ENCODE results near the gene MAP2K4. TPM values are rescaled to one million over a fixed set of nuclear protein-coding genes. Genes with fewer than 3 reads are reported as not detected.
A peak's percentile ranks its signal among the peaks of the same experiment; 100 is the strongest.

MAP2K4 gene
- total and polyA plus RNA-seq, 2 of the 13 experiments (the other 11 are each of a cell fraction or from before 2014, with no cell fraction given) = 21.5 to 35.6 TPM

- TF ChIP-seq, protein P1, sequence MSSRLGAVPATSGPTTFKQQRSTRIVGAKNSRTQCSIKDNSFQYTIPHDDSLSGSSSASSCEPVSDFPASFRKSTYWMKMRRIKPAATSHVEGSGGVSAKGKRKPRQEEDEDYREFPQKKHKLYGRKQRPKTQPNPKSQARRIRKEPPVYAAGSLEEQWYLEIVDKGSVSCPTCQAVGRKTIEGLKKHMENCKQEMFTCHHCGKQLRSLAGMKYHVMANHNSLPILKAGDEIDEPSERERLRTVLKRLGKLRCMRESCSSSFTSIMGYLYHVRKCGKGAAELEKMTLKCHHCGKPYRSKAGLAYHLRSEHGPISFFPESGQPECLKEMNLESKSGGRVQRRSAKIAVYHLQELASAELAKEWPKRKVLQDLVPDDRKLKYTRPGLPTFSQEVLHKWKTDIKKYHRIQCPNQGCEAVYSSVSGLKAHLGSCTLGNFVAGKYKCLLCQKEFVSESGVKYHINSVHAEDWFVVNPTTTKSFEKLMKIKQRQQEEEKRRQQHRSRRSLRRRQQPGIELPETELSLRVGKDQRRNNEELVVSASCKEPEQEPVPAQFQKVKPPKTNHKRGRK (CRISPR knock-in tag; IDR thresholded peaks at IDR 0.05) = no peak
- TF ChIP-seq, protein P2, sequence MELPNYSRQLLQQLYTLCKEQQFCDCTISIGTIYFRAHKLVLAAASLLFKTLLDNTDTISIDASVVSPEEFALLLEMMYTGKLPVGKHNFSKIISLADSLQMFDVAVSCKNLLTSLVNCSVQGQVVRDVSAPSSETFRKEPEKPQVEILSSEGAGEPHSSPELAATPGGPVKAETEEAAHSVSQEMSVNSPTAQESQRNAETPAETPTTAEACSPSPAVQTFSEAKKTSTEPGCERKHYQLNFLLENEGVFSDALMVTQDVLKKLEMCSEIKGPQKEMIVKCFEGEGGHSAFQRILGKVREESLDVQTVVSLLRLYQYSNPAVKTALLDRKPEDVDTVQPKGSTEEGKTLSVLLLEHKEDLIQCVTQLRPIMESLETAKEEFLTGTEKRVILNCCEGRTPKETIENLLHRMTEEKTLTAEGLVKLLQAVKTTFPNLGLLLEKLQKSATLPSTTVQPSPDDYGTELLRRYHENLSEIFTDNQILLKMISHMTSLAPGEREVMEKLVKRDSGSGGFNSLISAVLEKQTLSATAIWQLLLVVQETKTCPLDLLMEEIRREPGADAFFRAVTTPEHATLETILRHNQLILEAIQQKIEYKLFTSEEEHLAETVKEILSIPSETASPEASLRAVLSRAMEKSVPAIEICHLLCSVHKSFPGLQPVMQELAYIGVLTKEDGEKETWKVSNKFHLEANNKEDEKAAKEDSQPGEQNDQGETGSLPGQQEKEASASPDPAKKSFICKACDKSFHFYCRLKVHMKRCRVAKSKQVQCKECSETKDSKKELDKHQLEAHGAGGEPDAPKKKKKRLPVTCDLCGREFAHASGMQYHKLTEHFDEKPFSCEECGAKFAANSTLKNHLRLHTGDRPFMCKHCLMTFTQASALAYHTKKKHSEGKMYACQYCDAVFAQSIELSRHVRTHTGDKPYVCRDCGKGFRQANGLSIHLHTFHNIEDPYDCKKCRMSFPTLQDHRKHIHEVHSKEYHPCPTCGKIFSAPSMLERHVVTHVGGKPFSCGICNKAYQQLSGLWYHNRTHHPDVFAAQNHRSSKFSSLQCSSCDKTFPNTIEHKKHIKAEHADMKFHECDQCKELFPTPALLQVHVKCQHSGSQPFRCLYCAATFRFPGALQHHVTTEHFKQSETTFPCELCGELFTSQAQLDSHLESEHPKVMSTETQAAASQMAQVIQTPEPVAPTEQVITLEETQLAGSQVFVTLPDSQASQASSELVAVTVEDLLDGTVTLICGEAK (IDR thresholded peaks at IDR 0.05) = no peak
- TF ChIP-seq, protein P2 (CRISPR knock-in tag; IDR thresholded peaks at IDR 0.05) = no peak
- TF ChIP-seq ZNF256 (CRISPR knock-in tag; conservative IDR thresholded peaks at IDR 0.05) (no peak), FOSL2 (CRISPR knock-in tag; IDR thresholded peaks at IDR 0.05) (no peak), SIN3A (IDR thresholded peaks at IDR 0.05; ENCODE audit: borderline replicate concordance, low read depth, low read length) (no peak), RARA (CRISPR knock-in tag; IDR thresholded peaks at IDR 0.05) (peak; percentile 69), ZC3H13 (CRISPR knock-in tag; IDR thresholded peaks at IDR 0.05) (no peak), ZNF883 (CRISPR knock-in tag; IDR thresholded peaks at IDR 0.05; ENCODE audit: not compliant biosample characterization) (no peak), NFYB (CRISPR knock-in tag; IDR thresholded peaks at IDR 0.05) (no peak)
- TF ChIP-seq, protein P3, sequence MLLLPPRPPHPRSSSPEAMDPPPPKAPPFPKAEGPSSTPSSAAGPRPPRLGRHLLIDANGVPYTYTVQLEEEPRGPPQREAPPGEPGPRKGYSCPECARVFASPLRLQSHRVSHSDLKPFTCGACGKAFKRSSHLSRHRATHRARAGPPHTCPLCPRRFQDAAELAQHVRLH (CRISPR knock-in tag; IDR thresholded peaks at IDR 0.05; ENCODE audit: borderline replicate concordance, low read depth) = no peak
- TF ChIP-seq, protein P4, sequence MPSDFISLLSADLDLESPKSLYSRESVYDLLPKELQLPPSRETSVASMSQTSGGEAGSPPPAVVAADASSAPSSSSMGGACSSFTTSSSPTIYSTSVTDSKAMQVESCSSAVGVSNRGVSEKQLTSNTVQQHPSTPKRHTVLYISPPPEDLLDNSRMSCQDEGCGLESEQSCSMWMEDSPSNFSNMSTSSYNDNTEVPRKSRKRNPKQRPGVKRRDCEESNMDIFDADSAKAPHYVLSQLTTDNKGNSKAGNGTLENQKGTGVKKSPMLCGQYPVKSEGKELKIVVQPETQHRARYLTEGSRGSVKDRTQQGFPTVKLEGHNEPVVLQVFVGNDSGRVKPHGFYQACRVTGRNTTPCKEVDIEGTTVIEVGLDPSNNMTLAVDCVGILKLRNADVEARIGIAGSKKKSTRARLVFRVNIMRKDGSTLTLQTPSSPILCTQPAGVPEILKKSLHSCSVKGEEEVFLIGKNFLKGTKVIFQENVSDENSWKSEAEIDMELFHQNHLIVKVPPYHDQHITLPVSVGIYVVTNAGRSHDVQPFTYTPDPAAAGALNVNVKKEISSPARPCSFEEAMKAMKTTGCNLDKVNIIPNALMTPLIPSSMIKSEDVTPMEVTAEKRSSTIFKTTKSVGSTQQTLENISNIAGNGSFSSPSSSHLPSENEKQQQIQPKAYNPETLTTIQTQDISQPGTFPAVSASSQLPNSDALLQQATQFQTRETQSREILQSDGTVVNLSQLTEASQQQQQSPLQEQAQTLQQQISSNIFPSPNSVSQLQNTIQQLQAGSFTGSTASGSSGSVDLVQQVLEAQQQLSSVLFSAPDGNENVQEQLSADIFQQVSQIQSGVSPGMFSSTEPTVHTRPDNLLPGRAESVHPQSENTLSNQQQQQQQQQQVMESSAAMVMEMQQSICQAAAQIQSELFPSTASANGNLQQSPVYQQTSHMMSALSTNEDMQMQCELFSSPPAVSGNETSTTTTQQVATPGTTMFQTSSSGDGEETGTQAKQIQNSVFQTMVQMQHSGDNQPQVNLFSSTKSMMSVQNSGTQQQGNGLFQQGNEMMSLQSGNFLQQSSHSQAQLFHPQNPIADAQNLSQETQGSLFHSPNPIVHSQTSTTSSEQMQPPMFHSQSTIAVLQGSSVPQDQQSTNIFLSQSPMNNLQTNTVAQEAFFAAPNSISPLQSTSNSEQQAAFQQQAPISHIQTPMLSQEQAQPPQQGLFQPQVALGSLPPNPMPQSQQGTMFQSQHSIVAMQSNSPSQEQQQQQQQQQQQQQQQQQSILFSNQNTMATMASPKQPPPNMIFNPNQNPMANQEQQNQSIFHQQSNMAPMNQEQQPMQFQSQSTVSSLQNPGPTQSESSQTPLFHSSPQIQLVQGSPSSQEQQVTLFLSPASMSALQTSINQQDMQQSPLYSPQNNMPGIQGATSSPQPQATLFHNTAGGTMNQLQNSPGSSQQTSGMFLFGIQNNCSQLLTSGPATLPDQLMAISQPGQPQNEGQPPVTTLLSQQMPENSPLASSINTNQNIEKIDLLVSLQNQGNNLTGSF (CRISPR knock-in tag; IDR thresholded peaks at IDR 0.05) = no peak
Observed at GRCh38 chr17:12085076-12085949, 64.6 kb downstream of the MAP2K4 start (continued).
